Measurements from ENCODE around the gene CGB3. TPM values are rescaled to one million over a fixed set of nuclear protein-coding genes. Genes with fewer than 3 reads are reported as not detected.

CGB3 gene
- total and polyA plus RNA-seq, 8 donors = not detected

- H3K36me3 ChIP-seq = peaks cover 0 to 12% (median 9%) of the 10 kb centered on the region in 3 donors
- 87 to 89% methylated on average over 7 of the region's 7 CpGs for WGBS, 2 donors
- no peaks in the 10 kb centered on the region for H3K4me1 ChIP-seq
- no peak for ATAC-seq
- DNase-seq = no peak
- intact Hi-C loops (cut with DNase I) = no loop called here
- H3K4me3 ChIP-seq = no peak overlapping the region
- H3K27me3 ChIP-seq = no peaks in the 10 kb centered on the region
- H3K9me3 ChIP-seq = no peaks in the 10 kb centered on the region
- no peak for FAIRE-seq
- no peak for TF ChIP-seq CTCF (IDR thresholded peaks at IDR 0.05)
- H3K27ac ChIP-seq = no peak overlapping the region
Measured at GRCh38 chr19:49004964-49005614, 19.0 kb downstream of the CGB3 start.

- H3K9me3 ChIP-seq = no peaks in the 10 kb centered on the region
- ATAC-seq (no peak), DNase-seq (no peak), FAIRE-seq (no peak)
- TF ChIP-seq CTCF (IDR thresholded peaks at IDR 0.05) = no peak
- H3K4me1 ChIP-seq = no peaks in the 10 kb centered on the region
- peaks cover 0 to 12% (median 0%) of the 10 kb centered on the region in 3 donors for H3K36me3 ChIP-seq
- 97% methylated on average over 15 of the region's 15 CpGs for WGBS, 2 donors
- no peaks in the 10 kb centered on the region for H3K27me3 ChIP-seq
- intact Hi-C loops (cut with DNase I) = no loop called here
- no peak overlapping the region for H3K27ac ChIP-seq
- no peak overlapping the region for H3K4me3 ChIP-seq
Measured at GRCh38 chr19:49004133-49004532, 20.0 kb downstream of the CGB3 start.

- ATAC-seq (peak; percentile 53 to 83 (median 78)), DNase-seq (peak in 3 of 6 donors; percentile 58 to 76 (median 62)), FAIRE-seq (no peak)
- WGBS, 2 donors = 55 to 58% methylated on average over 16 of the region's 16 CpGs
- peaks cover 0 to 2% (median under 1%) of the 10 kb centered on the region in 3 donors for H3K4me1 ChIP-seq
- peaks cover 0 to 7% (median 0%) of the 10 kb centered on the region in 3 donors for H3K36me3 ChIP-seq
- TF ChIP-seq CTCF (IDR thresholded peaks at IDR 0.05) = peak; percentile 17 to 34 (median 30)
- no peak overlapping the region for H3K27ac ChIP-seq
- intact Hi-C loops (cut with DNase I) = no loop called here
- H3K4me3 ChIP-seq = no peak overlapping the region
- no peaks in the 10 kb centered on the region for H3K9me3 ChIP-seq
- no peaks in the 10 kb centered on the region for H3K27me3 ChIP-seq
Measured at GRCh38 chr19:48999481-49000325, 24.4 kb downstream of the CGB3 start.

GRCh38 chr19:48997972-48998371, 26.2 kb downstream of the CGB3 start:
- Histone ChIP-seq H3K27ac (no peak overlapping the region), H3K9me3 (no peaks in the 10 kb centered on the region), H3K4me3 (no peak overlapping the region), H3K27me3 (no peaks in the 10 kb centered on the region), H3K4me1 (peaks cover 5 to 8% (median 6%) of the 10 kb centered on the region in 3 donors), H3K36me3 (no peaks in the 10 kb centered on the region)
- no peak for FAIRE-seq
- WGBS, 2 donors = 43 to 54% methylated on average over 5 of the region's 5 CpGs
- TF ChIP-seq CTCF (IDR thresholded peaks at IDR 0.05) = peak in 1 of 4 donors; percentile 23
- no peak for ATAC-seq
- peak in 2 of 6 donors; percentile 42 to 70 for DNase-seq
- intact Hi-C loops (cut with DNase I) = no loop called here

Measured in pancreas (tissue), 10 donors.